ENCODE results near the gene PIGC. TPM values are rescaled to one million over a fixed set of nuclear protein-coding genes. Genes with fewer than 3 reads are reported as not detected.

The PIGC gene
- total and polyA plus RNA-seq, 8 donors: 9.5 to 18.5 (median 13.3) TPM

DNA sequence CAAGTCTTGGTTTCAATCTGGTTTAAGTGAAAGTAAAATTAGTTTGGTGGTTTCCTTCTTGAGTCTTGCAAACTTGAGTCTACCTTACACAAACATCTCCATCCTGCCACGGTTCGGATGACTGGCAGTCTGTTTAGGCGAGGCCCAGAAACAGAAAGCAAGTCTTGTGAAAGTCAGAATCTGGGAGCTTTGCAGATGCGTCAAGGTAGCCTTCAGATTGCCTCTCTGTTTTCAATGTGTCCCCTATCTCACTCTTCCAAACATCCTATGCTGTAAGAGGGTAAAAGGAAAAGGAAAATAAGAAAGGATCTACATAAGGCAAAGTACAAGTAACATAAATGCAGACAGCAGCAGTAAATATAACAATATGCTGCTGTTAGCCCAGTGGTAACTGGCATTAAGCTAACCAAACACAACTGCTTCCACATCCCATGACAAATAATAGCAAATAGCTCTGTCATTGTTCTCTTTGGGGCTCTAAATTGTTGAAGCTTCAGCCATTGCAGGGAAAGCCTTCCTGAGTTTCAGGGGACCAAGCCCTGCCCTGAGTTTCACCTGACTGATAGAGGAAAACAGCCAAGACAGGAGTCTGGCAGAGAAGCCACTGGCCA is 49.6 kb downstream of the PIGC start:
- FAIRE-seq: peak; percentile 56
- no peak overlapping the region for H3K4me3 ChIP-seq
- H3K27me3 ChIP-seq: no peaks in the 10 kb centered on the region
- no peaks in the 10 kb centered on the region for H3K36me3 ChIP-seq
- no peaks in the 10 kb centered on the region for H3K9me3 ChIP-seq
- no peaks in the 10 kb centered on the region for H3K4me1 ChIP-seq
- intact Hi-C loops (cut with DNase I): no loop called here
- ATAC-seq: peak in 2 of 4 donors; percentile 40 to 57
- WGBS, 2 donors: 35 to 60% methylated on average over 4 of the region's 4 CpGs
- H3K27ac ChIP-seq: peak overlapping the region in 1 of 4 donors; percentile 51
- no peak for DNase-seq
- TF ChIP-seq, protein P1, sequence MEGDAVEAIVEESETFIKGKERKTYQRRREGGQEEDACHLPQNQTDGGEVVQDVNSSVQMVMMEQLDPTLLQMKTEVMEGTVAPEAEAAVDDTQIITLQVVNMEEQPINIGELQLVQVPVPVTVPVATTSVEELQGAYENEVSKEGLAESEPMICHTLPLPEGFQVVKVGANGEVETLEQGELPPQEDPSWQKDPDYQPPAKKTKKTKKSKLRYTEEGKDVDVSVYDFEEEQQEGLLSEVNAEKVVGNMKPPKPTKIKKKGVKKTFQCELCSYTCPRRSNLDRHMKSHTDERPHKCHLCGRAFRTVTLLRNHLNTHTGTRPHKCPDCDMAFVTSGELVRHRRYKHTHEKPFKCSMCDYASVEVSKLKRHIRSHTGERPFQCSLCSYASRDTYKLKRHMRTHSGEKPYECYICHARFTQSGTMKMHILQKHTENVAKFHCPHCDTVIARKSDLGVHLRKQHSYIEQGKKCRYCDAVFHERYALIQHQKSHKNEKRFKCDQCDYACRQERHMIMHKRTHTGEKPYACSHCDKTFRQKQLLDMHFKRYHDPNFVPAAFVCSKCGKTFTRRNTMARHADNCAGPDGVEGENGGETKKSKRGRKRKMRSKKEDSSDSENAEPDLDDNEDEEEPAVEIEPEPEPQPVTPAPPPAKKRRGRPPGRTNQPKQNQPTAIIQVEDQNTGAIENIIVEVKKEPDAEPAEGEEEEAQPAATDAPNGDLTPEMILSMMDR (IDR thresholded peaks at IDR 0.05): no peak

DNA sequence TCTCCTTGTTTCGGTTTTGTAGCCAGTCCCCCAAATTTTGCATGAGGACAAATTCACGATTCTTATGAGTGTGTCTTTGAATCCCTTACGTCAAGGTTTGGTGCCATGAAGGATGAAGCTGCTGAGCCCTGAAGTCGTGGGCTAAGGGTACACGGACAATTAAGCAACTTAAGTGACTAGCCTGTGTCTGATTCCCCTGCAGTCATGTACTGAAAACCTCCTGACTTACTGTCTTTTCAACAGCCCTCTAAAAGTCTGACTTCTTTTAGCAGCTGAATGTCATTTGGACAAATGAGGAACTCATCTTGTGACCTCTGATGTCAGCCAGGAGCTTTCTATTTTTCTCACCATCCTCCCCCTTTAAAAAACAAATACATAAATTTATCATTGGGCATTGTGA is 50.5 kb downstream of the PIGC start:
- intact Hi-C loops (cut with DNase I): no loop called here
- Histone ChIP-seq H3K4me1 (no peaks in the 10 kb centered on the region), H3K36me3 (no peaks in the 10 kb centered on the region), H3K4me3 (no peak overlapping the region), H3K9me3 (no peaks in the 10 kb centered on the region), H3K27me3 (no peaks in the 10 kb centered on the region), H3K27ac (peak overlapping the region in 1 of 4 donors; percentile 42)
- FAIRE-seq (no peak), ATAC-seq (peak in 2 of 4 donors; percentile 59 to 65), DNase-seq (no peak)
- TF ChIP-seq, protein P1 (IDR thresholded peaks at IDR 0.05): no peak
- WGBS, 2 donors: 87 to 93% methylated on average over 5 of the region's 5 CpGs

DNA sequence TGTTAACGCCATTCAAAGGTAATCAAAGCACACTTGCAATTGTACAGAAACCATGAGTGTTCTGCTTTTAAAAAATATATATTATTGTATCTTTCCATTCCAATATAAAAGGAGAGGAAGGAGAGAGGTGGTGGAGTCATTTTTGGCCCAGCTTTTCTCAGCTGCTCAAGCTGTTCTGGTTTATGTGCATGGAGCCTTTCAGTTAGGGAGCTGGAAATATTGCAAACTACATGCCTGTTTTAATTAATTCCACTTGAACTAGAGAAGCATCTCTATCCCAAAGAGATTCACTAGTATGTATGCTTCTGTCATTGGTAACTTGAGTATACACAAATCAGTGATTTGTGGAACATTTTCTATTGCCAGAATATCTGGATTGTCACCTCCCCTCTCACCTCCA is 51.9 kb downstream of the PIGC start:
- 96 to 98% methylated on average over 1 of the region's 1 CpG for whole genome bisulfite sequencing, 2 donors
- Histone ChIP-seq H3K4me1 (no peaks in the 10 kb centered on the region), H3K4me3 (no peak overlapping the region), H3K9me3 (no peaks in the 10 kb centered on the region), H3K27me3 (no peaks in the 10 kb centered on the region), H3K36me3 (no peaks in the 10 kb centered on the region), H3K27ac (no peak overlapping the region)
- intact Hi-C loops (cut with DNase I): no loop called here
- TF ChIP-seq, protein P1 (IDR thresholded peaks at IDR 0.05): no peak
- ATAC-seq (no peak), DNase-seq (no peak), FAIRE-seq (no peak)

Other genes with a start within 250 kb of the PIGC start
- not detected for gene C1orf105, start 23.4 kb downstream of the PIGC start, total RNA-seq
- not detected for gene C1orf105, start 23.4 kb downstream of the PIGC start, polyA plus RNA-seq
- gene SUCO, start 89.1 kb upstream of the PIGC start, total RNA-seq: 10 to 100 TPM; 22.6 to 79.8 (median 35.0) TPM
- 10 to 100 TPM; 16.6 to 23.5 TPM for gene SUCO, start 89.1 kb upstream of the PIGC start, polyA plus RNA-seq
- under 1 TPM in 4 of 6 donors, not detected in 2; 0.06 to 0.37 (median 0.16) TPM for gene FASLG, start 215.0 kb upstream of the PIGC start, total RNA-seq
- under 1 TPM in 1 of 2 donors, not detected in 1; 0.16 TPM for gene FASLG, start 215.0 kb upstream of the PIGC start, polyA plus RNA-seq

All from pancreas (tissue), 10 donors.